GM19099 (cell line): ENCODE data around the gene CCDC107.

Experiments
- POLR2A ChIP-seq: IDR thresholded peaks from 3 replicates; pipeline ENCODE4 v1.6.1; 2011; ENCODE audit warnings: low read depth; ENCODE audit not compliant: insufficient read length; ENCODE audit errors: extremely low read depth

CCDC107 gene

DNA sequence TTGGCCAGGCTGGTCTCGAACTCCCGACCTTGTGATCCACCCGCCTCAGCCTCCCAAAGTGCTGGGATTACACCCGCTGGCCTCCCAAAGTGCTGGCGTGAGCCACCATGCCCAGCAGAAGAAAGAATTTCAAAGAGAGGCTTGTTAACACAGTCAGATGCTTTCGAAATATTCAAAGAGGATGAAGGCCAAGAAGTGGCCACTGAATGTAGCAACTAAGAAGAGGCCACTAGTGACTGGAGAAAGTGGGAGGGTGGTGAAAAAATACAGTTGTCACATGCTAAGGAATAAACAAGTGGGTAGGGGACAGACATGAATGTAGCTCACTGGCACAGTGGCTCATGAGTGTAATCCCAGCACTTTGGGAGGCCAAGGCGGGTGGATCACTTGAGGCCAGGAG, 44.6 kb downstream of the CCDC107 start:
- no peak for TF ChIP-seq POLR2A

DNA sequence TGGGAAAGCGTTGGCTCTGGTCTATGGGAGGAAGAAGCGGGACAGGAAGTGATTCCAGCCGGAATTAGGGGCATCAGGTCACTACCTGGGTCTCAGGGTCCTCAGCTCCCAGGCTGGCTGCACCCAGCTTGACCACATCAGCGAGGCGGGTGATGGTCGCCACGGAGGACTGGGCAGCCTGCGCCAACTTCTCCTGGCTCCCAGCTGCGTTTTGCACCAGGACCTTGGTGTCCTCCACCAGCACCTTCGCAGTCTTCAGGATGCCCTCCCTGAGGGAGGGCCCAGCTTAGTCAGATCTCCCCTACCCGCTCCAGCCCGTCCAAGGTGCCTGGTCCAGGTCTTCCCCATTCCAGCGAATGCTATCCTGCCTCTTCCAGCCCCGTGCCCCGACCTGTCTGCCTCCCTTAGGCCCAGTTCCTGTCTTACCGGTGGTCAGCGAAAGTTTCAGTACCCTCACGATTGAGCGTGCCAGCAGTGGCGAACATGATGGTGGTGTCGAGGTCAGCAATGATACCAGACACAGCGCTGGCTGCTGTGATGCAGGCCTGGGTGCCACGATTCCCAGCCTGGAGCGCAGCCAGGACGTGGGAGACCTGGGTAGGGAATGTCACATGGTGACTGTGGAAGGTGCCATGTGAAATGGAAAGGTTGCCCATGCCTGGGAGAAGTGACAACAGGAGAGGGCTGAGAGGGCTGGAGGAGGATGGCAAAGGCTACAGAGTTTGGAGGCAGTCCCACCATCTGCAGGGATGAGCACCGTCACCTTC, 46.0 kb downstream of the CCDC107 start:
- TF ChIP-seq POLR2A, result no peak

DNA sequence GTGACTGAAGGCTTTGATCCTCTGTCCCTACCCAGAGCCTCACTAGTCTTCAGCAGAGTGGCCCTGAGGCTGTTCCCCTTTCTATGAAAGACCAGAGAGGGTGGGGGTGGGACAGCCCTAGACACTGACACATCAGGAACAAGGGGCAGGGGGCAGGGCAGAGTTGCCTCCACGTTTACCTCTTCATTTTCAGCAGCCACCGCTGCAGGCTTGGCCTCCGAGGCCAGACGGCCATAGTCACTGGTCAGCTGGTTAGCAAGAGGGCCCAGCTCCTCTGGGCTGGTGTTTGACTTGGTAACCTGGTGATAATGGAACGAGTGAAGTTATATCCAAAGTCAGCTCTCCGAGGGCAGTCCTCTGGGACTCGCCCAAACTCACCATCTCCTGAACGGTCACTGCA, 47.3 kb downstream of the CCDC107 start:
- TF ChIP-seq POLR2A, result no peak

DNA sequence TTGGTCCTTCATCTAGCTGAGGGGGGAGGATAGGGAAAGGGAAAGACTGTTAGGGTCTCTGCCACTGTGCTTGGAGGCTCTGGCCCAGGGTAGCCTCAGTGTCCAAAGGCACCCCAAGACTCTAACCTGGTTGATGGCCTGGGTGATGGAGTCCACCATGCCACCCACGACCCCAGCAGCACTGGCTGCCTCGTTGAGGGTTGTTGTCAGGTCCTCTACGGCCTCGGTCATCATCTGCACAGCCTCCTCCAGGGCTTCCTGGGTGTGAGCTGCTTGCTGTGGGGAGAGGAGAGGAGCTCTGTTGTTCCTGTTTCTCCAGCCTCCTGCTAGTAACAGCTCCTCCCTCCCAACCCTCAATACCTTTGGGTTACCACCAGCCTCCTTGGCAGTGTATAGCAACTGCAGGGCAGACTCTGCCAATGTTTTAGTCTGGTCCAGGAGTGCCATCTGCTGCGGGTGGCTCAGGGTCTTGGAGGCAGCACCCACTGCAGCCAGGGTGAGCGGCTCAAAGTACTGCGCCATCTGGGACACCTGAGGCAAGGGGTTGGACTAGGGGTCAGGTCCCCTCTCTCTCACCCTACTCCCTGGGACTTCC, 47.8 kb downstream of the CCDC107 start:
- no peak for TF ChIP-seq POLR2A

DNA sequence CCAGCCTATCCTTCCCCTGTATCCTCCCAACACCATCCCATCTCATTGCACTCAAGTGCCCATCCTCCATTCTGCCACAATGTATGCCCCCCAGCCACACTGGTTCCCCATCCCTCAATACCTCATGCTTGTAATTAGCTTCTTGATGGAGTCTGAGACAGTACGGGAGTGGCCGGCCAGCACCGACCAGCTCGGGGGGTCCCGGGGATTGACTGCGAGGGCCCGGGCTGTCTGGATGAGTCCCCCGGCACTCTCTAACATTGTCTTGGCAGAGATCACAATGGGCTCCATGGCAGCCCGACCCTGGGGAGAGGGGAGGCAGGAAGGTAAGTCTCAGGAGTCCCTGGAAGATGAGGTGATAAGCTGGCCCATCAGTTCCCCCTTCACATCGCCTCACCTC, 48.9 kb downstream of the CCDC107 start:
- no peak for TF ChIP-seq POLR2A

DNA sequence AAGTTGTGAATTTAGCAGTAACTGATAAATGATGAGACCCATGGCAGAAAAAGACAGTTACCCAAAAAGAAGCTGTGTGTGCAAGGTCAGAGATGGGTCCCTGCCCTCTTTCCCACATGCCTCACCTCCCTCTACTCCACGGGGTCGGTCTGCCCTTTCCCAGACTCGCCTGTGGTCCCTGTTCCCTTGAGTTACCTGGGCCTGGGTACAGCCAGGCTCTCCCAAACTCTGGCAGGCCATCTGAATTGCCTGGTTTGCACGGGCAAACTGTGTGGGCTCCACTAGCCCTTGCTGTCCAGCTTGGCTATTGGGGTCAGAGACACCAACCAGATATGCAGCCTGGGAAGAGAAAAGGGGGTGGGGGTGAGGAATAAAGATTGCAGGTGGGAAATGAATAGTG, 50.1 kb downstream of the CCDC107 start:
- TF ChIP-seq POLR2A, result no peak

DNA sequence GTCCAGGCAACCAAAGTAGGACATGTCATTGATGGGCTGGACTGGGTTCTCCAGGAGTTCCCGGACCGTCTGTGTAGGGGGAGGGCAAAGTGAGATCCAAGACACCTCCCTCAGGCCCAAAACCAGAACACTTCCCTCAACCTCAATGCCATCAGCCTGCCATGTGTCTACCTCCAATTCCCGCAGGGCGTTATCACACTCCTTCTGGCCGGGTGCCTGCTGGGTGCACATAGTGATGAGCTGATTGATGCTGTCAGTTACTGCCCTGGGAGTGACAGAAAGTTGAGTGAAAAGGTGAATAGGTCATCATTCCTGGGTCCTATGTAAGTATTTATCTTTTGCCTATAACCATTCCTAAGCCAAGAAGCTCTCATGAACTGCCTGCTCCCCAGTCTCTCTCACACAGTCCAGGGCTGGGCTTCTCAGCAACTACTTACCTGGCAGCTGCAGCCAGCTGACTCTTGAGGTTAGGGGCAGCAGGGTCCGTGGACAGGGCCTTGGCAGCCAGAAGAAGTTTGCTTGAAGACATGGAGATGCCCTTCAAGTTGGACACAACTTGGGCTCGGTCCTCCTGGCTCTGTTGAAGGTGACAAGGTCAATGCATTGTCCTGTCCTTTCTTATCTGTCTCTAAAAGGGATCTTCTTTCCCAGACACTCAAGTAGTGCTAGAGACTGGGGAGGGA, 52.9 kb downstream of the CCDC107 start:
- no peak for TF ChIP-seq POLR2A
